Hematopoietic multipotent progenitor cell treated with erythropoietin and hydrocortisone succinate and interleukin-3 and kit ligand, for 15 days (in vitro differentiated cells): ENCODE measurements around the gene DDX39B.

ENCODE experiments used
- DNase-seq: peaks from one replicate; pipeline ENCODE4 v3.0.0-alpha.2; 2015; ENCODE audit warnings: low spot score

The DDX39B gene

GRCh38 chr6:31547727-31548543 lies 6.1 kb upstream of the DDX39B start:
- no peak for DNase-seq

GRCh38 chr6:31546958-31547726 lies 5.3 kb upstream of the DDX39B start, which contains the start of gene NFKBIL1:
TSS of gene NFKBIL1 (plus strand) at chr6:31547608. CDS start at chr6:31547695, 87 bp downstream.
- peak; percentile 93 for DNase-seq

- peak; percentile 83 for DNase-seq
These were observed 4.6 kb upstream of the DDX39B start, which contains the start of gene ATP6V1G2 for GRCh38 chr6:31546339-31546957. TSS of gene ATP6V1G2 (minus strand) at chr6:31546608. CDS start at chr6:31546559, 49 bp downstream.

GRCh38 chr6:31545291-31545690 lies 3.5 kb upstream of the DDX39B start:
- DNase-seq, result no peak

GRCh38 chr6:31544676-31545075 lies 2.9 kb upstream of the DDX39B start:
- no peak for DNase-seq

- no peak for DNase-seq
These were observed 1.8 kb upstream of the DDX39B start for GRCh38 chr6:31543639-31544038.

- DNase-seq, result peak; percentile 42
These were observed 645 bp downstream of the DDX39B start for GRCh38 chr6:31541059-31541657.

GRCh38 chr6:31540640-31541039 lies 1.2 kb downstream of the DDX39B start:
- DNase-seq, result no peak

GRCh38 chr6:31538805-31539400 lies 2.9 kb downstream of the DDX39B start:
- DNase-seq, result no peak

GRCh38 chr6:31535538-31536324 lies 6.1 kb downstream of the DDX39B start:
- DNase-seq, result no peak

- no peak for DNase-seq
These were observed 7.2 kb downstream of the DDX39B start for GRCh38 chr6:31534521-31535040.

GRCh38 chr6:31534011-31534410 lies 7.8 kb downstream of the DDX39B start:
- no peak for DNase-seq

- no peak for DNase-seq
These were observed 8.4 kb downstream of the DDX39B start for GRCh38 chr6:31533455-31533841.

- no peak for DNase-seq
These were observed 9.0 kb downstream of the DDX39B start for GRCh38 chr6:31532644-31533454.

- DNase-seq, result no peak
These were observed 9.8 kb downstream of the DDX39B start for GRCh38 chr6:31531771-31532643.

GRCh38 chr6:31531162-31531561 lies 10.6 kb downstream of the DDX39B start:
- no peak for DNase-seq

GRCh38 chr6:31530659-31531058 lies 11.1 kb downstream of the DDX39B start:
- DNase-seq, result no peak

- DNase-seq, result no peak
These were observed 12.3 kb downstream of the DDX39B start for GRCh38 chr6:31529329-31530150.
